D721Med (cell line): ENCODE results near the gene ARHGAP24.

ENCODE experiments used
- DNase-seq: peaks from one replicate; pipeline ENCODE4 v3.0.0; 2011; ENCODE audit warnings: low spot score; ENCODE audit not compliant: insufficient read length
- FAIRE-seq: peaks from 2 replicates; lab custom pipeline; 2011; peaks lifted over from hg19 to GRCh38; lab: Jason Lieb, UNC
- TF ChIP-seq, protein P1 (sequence below): IDR thresholded peaks from 2 replicates; pipeline ENCODE4 v1.5.1; 2012; ENCODE audit warnings: mild to moderate bottlenecking, control low read depth; ENCODE audit not compliant: insufficient read depth; ENCODE audit errors: missing control alignments

The ARHGAP24 gene

DNA sequence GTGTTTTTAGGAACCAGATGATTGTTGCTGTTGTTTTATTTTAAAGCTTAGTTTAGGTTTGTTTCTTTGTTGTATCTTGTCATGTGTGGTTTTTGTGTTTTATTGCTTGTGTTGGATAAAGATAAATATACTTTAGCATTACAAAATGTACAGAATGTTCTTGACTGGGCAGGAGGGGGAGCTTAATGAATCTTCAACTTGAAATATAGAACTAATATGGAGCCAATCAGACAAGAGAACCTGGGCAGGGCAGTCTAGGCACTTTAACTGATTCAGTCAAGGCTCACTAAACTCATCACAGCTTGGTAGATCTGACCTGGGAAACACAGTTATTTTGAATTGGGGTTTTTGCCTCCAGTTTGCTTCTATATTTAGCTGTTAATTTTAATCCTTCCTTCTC, 304.2 kb downstream of the ARHGAP24 start:
- TF ChIP-seq, protein P1, sequence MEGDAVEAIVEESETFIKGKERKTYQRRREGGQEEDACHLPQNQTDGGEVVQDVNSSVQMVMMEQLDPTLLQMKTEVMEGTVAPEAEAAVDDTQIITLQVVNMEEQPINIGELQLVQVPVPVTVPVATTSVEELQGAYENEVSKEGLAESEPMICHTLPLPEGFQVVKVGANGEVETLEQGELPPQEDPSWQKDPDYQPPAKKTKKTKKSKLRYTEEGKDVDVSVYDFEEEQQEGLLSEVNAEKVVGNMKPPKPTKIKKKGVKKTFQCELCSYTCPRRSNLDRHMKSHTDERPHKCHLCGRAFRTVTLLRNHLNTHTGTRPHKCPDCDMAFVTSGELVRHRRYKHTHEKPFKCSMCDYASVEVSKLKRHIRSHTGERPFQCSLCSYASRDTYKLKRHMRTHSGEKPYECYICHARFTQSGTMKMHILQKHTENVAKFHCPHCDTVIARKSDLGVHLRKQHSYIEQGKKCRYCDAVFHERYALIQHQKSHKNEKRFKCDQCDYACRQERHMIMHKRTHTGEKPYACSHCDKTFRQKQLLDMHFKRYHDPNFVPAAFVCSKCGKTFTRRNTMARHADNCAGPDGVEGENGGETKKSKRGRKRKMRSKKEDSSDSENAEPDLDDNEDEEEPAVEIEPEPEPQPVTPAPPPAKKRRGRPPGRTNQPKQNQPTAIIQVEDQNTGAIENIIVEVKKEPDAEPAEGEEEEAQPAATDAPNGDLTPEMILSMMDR: no peak
- no peak for FAIRE-seq
- DNase-seq: no peak

DNA sequence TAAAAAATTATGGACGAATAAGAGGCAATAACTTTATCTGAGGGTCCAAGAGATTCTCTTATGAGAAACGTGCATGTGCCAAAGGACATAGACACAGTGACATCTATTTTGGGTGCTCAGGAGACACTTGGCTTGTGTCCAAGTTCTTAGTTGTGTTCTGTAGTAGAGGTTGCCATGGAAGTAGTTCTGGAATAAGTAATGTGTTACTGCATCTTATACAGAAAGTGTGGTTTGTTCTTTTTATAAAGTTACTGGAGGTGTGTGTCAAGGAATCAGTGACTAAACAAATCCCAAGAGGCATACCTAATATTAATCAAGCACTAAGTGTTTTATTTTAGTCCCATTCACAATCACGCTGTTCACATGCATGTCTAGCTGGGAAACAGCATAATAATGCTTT, 305.7 kb downstream of the ARHGAP24 start:
- DNase-seq (no peak), FAIRE-seq (no peak)
- TF ChIP-seq, protein P1: no peak

DNA sequence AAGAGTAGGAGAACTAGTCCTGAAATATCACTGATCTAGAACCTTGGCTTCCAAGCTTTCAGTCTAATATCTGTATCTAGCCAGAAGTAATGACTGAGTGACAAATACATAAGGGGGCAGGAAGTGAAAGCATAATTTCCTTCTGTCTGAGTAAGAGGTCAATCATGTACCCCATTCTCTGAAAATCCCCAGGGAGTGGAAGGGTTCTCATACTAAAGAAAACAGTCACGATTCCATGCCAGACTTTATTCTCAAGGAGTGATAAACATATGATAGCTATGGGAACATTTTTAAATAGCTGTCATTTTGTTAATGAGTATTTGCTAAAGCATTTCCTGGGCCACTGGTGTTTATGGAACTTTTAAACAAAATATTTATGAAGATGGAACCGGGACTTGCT, 308.5 kb downstream of the ARHGAP24 start:
- FAIRE-seq (no peak), DNase-seq (no peak)
- TF ChIP-seq, protein P1: no peak

DNA sequence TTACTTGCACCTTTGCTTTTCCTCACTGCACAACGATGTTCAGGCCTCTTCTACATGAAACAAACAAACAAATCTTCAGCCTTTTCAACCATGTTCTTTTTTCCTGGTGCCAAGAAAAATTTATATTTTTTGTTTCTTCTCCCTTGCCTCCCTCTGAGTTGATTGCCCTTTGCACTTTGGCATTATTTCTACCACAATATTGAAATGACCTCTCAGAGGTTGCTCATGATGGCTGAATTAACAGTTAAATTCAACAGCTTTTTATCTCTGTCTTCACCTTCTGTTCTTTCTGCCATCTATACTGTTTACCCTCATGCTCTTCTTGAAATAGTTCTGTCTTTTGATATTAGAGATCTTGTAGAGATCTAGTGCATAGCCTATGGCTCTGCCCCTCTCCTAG, 308.9 kb downstream of the ARHGAP24 start:
- no peak for FAIRE-seq
- TF ChIP-seq, protein P1: no peak
- no peak for DNase-seq

DNA sequence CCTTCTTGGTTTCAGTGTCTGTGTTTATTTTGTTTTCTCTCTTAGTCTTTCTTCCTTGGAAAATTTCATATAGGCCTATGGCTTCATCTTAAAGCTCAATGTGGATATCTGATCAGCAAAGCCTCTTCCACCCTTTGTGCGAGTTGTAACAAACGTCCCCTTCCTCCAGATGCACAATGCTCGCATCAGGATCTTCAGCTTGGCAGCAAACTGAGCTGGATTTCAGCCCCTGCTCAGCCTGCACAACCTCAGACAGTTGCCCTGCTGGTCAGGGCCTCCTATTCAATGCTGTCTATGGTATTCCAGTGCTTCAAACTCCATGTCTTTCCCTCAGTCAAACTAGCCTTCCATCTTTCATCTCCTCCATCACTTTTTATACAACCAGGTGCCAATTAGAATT, 309.4 kb downstream of the ARHGAP24 start:
- FAIRE-seq (no peak), DNase-seq (no peak)
- TF ChIP-seq, protein P1: no peak

DNA sequence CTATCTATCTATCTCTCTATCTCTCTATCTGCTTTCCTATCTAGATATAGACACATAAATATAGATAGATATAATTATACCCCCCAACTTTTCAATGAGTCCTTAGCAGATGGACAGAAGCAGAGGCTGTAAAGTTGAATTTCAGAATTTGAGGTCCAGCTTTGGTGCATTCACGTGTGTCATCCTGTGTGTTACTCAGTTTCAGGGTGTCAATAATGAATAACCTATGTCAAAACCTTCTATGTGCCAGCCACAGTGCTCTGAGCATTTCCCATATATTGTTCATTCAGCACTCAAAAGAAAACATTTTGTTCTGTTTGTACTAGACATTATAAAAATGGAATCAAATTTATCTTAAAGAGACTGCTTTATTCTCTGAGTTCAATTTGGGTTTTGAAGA, 310.0 kb downstream of the ARHGAP24 start:
- TF ChIP-seq, protein P1: no peak
- FAIRE-seq (no peak), DNase-seq (no peak)

DNA sequence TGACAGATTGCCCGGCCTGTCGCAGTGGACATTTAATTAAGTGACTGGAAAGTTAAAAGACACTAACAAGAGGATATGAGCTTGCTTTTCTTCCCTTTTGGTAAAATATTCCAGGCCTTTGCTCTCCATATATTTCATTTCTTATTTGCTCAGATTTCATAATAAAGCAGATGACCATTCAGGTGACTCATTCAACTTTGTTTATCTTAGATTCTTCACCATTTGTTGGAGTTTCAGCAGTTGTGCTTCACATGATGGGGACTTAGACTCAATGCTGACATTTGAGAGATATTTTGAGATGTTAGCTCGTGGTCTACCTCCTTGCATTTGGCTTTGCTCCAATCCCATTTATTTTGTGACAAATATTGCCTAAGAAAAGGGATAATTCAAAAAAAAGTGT, 312.2 kb downstream of the ARHGAP24 start:
- FAIRE-seq: no peak
- DNase-seq: no peak
- TF ChIP-seq, protein P1: no peak
